HEK293 (cell line): ENCODE results near the gene SNX20.

Experiments used
- HOXA7 ChIP-seq: sonication (generic); formaldehyde crosslinking; IDR thresholded peaks from 2 replicates; pipeline ENCODE4 v1.8.1; 2022; ENCODE audit warnings: missing genetic modification reagents, borderline replicate concordance
- KLF7 ChIP-seq: fragments of 450-650 bp; formaldehyde crosslinking; IDR thresholded peaks from 2 replicates; pipeline ENCODE4 v1.5.1; 2016; ENCODE audit warnings: missing biosample characterization, missing genetic modification characterization, borderline replicate concordance
- SALL2 ChIP-seq: fragments of 450-650 bp; formaldehyde crosslinking; IDR thresholded peaks from 2 replicates; pipeline ENCODE4 v1.5.0; 2017; ENCODE audit warnings: missing biosample characterization, mild to moderate bottlenecking, missing genetic modification characterization, borderline replicate concordance
- SP3 ChIP-seq: fragments of 450-650 bp; formaldehyde crosslinking; IDR thresholded peaks from 2 replicates; pipeline ENCODE4 v1.5.1; 2016; ENCODE audit warnings: missing biosample characterization, missing genetic modification characterization
- ZBTB1 ChIP-seq: fragments of 450-650 bp; formaldehyde crosslinking; IDR thresholded peaks from 2 replicates; pipeline ENCODE4 v1.5.1; 2016; ENCODE audit warnings: missing biosample characterization, missing genetic modification characterization
- ZBTB7A ChIP-seq: fragments of 450-650 bp; formaldehyde crosslinking; IDR thresholded peaks from 2 replicates; pipeline ENCODE4 v1.5.1; 2016; ENCODE audit warnings: low read depth, missing biosample characterization, missing genetic modification characterization
- ZNF121 ChIP-seq: fragments of 450-650 bp; formaldehyde crosslinking; IDR thresholded peaks from 2 replicates; pipeline ENCODE4 v1.5.1; 2016; ENCODE audit warnings: missing biosample characterization, missing genetic modification characterization
- ZNF221 ChIP-seq: fragments of 450-650 bp; formaldehyde crosslinking; IDR thresholded peaks from 2 replicates; pipeline ENCODE4 v1.5.1; 2017; ENCODE audit warnings: missing biosample characterization, missing genetic modification characterization, borderline replicate concordance
- ZNF514 ChIP-seq: fragments of 450-650 bp; formaldehyde crosslinking; IDR thresholded peaks from 2 replicates; pipeline ENCODE4 v1.5.1; 2016; ENCODE audit warnings: missing biosample characterization, missing genetic modification characterization
- ZNF777 ChIP-seq: fragments of 450-650 bp; formaldehyde crosslinking; IDR thresholded peaks from 2 replicates; pipeline ENCODE4 v1.5.1; 2017; ENCODE audit warnings: missing biosample characterization, missing genetic modification characterization, borderline replicate concordance
- TF ChIP-seq, protein P1 (sequence below): fragments of 450-650 bp; formaldehyde crosslinking; IDR thresholded peaks from 2 replicates; pipeline ENCODE4 v1.5.1; 2016; ENCODE audit warnings: missing biosample characterization, missing genetic modification characterization
- TF ChIP-seq, protein P2 (sequence below): fragments of 450-650 bp; formaldehyde crosslinking; conservative IDR thresholded peaks from 2 replicates; pipeline ENCODE4 v1.5.1; 2016; ENCODE audit warnings: low read depth, missing biosample characterization, missing genetic modification characterization
- TF ChIP-seq, protein P3 (sequence below): fragments of 450-650 bp; formaldehyde crosslinking; IDR thresholded peaks from 2 replicates; pipeline ENCODE4 v1.5.1; 2016; ENCODE audit warnings: missing biosample characterization, missing genetic modification characterization, low read depth
- TF ChIP-seq, protein P4 (sequence below): fragments of 450-650 bp; formaldehyde crosslinking; IDR thresholded peaks from 2 replicates; pipeline ENCODE4 v1.5.1; 2017; ENCODE audit warnings: missing biosample characterization, missing genetic modification characterization

DNA sequence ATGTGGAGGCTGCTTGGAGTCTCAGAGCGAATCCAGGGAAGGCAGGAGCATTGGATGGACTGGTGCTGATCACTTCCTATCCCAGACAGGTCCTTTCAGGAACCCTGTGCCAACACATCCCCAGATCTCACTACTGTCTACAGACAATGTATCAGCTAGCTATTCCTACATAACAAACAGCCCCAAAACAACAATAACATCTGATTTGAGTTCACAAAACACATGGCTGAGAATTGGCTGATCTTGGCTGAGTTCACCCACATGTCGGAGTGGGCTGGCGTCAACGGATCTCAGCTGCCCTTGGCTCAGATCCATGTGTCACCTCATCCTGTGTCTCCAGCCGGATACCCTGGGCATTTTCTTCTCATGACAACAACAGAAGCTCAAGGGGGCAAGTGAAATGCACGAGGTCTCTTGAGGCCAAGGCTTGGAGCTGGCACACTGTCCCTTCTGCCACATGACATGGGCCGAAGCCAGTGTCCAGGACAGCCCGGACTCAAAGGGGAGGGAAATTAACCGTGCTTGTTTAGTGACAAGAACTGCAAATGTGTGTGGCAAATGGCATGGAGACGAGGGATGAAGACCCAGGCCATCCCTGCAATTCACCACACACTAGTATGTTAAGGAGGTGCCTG, 18.7 kb downstream of the SNX20 start:
- no peak for TF ChIP-seq ZBTB1 (tag by site-specific recombination)
- no peak for TF ChIP-seq HOXA7 (CRISPR knock-in tag)
- TF ChIP-seq ZNF514 (tag by site-specific recombination): no peak
- no peak for TF ChIP-seq ZNF121
- TF ChIP-seq, protein P1, sequence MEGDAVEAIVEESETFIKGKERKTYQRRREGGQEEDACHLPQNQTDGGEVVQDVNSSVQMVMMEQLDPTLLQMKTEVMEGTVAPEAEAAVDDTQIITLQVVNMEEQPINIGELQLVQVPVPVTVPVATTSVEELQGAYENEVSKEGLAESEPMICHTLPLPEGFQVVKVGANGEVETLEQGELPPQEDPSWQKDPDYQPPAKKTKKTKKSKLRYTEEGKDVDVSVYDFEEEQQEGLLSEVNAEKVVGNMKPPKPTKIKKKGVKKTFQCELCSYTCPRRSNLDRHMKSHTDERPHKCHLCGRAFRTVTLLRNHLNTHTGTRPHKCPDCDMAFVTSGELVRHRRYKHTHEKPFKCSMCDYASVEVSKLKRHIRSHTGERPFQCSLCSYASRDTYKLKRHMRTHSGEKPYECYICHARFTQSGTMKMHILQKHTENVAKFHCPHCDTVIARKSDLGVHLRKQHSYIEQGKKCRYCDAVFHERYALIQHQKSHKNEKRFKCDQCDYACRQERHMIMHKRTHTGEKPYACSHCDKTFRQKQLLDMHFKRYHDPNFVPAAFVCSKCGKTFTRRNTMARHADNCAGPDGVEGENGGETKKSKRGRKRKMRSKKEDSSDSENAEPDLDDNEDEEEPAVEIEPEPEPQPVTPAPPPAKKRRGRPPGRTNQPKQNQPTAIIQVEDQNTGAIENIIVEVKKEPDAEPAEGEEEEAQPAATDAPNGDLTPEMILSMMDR: no peak
- TF ChIP-seq SALL2: no peak
- no peak for TF ChIP-seq KLF7 (tag by site-specific recombination)
- TF ChIP-seq ZBTB7A: no peak
- TF ChIP-seq ZNF777 (tag by site-specific recombination): no peak
- no peak for TF ChIP-seq ZNF221
- TF ChIP-seq, protein P2, sequence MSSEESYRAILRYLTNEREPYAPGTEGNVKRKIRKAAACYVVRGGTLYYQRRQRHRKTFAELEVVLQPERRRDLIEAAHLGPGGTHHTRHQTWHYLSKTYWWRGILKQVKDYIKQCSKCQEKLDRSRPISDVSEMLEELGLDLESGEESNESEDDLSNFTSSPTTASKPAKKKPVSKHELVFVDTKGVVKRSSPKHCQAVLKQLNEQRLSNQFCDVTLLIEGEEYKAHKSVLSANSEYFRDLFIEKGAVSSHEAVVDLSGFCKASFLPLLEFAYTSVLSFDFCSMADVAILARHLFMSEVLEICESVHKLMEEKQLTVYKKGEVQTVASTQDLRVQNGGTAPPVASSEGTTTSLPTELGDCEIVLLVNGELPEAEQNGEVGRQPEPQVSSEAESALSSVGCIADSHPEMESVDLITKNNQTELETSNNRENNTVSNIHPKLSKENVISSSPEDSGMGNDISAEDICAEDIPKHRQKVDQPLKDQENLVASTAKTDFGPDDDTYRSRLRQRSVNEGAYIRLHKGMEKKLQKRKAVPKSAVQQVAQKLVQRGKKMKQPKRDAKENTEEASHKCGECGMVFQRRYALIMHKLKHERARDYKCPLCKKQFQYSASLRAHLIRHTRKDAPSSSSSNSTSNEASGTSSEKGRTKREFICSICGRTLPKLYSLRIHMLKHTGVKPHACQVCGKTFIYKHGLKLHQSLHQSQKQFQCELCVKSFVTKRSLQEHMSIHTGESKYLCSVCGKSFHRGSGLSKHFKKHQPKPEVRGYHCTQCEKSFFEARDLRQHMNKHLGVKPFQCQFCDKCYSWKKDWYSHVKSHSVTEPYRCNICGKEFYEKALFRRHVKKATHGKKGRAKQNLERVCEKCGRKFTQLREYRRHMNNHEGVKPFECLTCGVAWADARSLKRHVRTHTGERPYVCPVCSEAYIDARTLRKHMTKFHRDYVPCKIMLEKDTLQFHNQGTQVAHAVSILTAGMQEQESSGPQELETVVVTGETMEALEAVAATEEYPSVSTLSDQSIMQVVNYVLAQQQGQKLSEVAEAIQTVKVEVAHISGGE (tag by site-specific recombination): no peak
- no peak for TF ChIP-seq SP3
- TF ChIP-seq, protein P3, sequence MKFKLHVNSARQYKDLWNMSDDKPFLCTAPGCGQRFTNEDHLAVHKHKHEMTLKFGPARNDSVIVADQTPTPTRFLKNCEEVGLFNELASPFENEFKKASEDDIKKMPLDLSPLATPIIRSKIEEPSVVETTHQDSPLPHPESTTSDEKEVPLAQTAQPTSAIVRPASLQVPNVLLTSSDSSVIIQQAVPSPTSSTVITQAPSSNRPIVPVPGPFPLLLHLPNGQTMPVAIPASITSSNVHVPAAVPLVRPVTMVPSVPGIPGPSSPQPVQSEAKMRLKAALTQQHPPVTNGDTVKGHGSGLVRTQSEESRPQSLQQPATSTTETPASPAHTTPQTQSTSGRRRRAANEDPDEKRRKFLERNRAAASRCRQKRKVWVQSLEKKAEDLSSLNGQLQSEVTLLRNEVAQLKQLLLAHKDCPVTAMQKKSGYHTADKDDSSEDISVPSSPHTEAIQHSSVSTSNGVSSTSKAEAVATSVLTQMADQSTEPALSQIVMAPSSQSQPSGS (tag by site-specific recombination): no peak
- TF ChIP-seq, protein P4, sequence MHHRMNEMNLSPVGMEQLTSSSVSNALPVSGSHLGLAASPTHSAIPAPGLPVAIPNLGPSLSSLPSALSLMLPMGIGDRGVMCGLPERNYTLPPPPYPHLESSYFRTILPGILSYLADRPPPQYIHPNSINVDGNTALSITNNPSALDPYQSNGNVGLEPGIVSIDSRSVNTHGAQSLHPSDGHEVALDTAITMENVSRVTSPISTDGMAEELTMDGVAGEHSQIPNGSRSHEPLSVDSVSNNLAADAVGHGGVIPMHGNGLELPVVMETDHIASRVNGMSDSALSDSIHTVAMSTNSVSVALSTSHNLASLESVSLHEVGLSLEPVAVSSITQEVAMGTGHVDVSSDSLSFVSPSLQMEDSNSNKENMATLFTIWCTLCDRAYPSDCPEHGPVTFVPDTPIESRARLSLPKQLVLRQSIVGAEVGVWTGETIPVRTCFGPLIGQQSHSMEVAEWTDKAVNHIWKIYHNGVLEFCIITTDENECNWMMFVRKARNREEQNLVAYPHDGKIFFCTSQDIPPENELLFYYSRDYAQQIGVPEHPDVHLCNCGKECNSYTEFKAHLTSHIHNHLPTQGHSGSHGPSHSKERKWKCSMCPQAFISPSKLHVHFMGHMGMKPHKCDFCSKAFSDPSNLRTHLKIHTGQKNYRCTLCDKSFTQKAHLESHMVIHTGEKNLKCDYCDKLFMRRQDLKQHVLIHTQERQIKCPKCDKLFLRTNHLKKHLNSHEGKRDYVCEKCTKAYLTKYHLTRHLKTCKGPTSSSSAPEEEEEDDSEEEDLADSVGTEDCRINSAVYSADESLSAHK (tag by site-specific recombination): no peak
